Tibial artery (tissue), 4 donors: ENCODE results near the gene GHR.

Experiments
- DNase-seq, 2 donors: peaks; one replicate each; pipeline ENCODE4 v3.0.0-alpha.2; 2019
- H3K27ac ChIP-seq, 2 donors: fragments of 200-600 bp; sonication (generic) in 1 of 2; 1 replicate in 1 of 2; 2 replicates in 1 of 2; pipeline ENCODE4 v1.5.1; 2018 to 2019; ENCODE audit warnings: mild to moderate bottlenecking in 1 of 2
- H3K27me3 ChIP-seq, 2 donors: fragments of 200-600 bp; sonication (generic) in 1 of 2; one replicate each; pipeline versions ENCODE4 v1.5.1 to v1.6.0; 2016 to 2019
- H3K36me3 ChIP-seq, 3 donors: fragments of 200-600 bp; sonication (generic) in 2 of 3; one replicate each; pipeline ENCODE4 v1.5.1; 2016 to 2019; ENCODE audit warnings: mild to moderate bottlenecking in 2 of 3
- H3K4me1 ChIP-seq, 4 donors: fragments of 200-600 bp; sonication (generic) in 2 of 4; 1 replicate in 3 of 4; 2 replicates in 1 of 4; pipeline ENCODE4 v1.5.1; 2016 to 2019
- H3K4me3 ChIP-seq, 2 donors: fragments of 200-600 bp; sonication (generic) in 1 of 2; 1 replicate in 1 of 2; 2 replicates in 1 of 2; pipeline ENCODE4 v1.5.1; 2018 to 2019; ENCODE audit warnings: mild to moderate bottlenecking in 2 of 2
- H3K9me3 ChIP-seq, 3 donors: fragments of 200-600 bp; sonication (generic) in 1 of 3; one replicate each; pipeline ENCODE4 v1.5.1; 2016 to 2019
- CTCF ChIP-seq, 2 experiments: fragments of 200-600 bp in 1 of 2; fragments of 450-650 bp in 1 of 2; IDR thresholded peaks; one replicate each; pipeline ENCODE4 v1.5.1; 2017 to 2019; ENCODE audit warnings: antibody characterized with exemption in 2 of 2, mild to moderate bottlenecking in 1 of 2, moderate library complexity in 1 of 2
- intact Hi-C: fragments of 100-400 bp; cut with DNase I; formaldehyde crosslinking; loops from one replicate; pipeline ENCODE4 v1.15.0; 2023; ENCODE audit warnings: low total_unique reads

GHR gene

DNA sequence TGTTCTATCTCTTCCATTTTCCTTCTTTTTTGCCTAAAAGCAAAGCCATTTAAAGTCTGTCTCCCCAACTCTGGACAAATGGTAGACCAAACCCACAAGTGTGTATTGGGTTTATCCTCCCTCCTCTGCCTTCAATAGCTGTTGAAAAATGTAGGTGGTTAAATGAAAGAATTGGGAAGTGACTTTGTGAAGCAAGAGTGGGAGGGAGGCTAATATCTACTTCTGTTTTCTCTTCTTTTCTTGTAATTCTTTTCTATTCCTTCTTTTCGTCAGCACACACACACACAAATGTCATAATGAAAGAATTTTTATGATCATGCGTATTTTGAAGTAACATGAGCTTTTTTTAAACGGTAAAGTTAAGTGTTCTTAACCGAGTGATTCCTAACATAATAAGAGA, 337.2 kb downstream of the GHR start:
- H3K36me3 ChIP-seq, result no peaks in the 10 kb centered on the region
- H3K4me3 ChIP-seq, result no peak overlapping the region
- intact Hi-C loops, result loop anchor here (10.0 kb wide), 1 partner anchor 176 kb away; no protein-coding TSS in a partner anchor
- TF ChIP-seq CTCF (IDR thresholded peaks at IDR 0.05), result no peak
- DNase-seq, result no peak
- peaks cover 0 to 4% (median 2%) of the 10 kb centered on the region in 4 donors for H3K4me1 ChIP-seq
- H3K27ac ChIP-seq, result no peak overlapping the region
- no peaks in the 10 kb centered on the region for H3K9me3 ChIP-seq
- no peaks in the 10 kb centered on the region for H3K27me3 ChIP-seq

DNA sequence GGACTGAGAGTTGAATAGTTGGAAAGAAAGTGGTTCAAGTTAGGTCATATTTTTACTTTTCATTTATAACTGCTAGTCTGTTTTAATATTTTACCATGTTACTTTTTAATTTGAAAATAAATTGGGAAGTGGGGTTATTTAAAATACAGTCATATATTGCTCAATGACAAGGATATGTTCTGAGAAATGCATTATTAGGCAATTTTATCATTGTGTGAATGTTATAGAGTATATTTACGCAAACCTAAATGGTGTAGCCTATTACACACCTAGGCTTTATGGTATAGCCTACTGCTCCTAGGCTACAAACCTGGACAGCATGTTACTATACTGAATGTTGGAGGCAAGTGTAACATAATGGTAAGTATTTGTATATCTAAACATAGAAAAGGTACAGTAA, 338.6 kb downstream of the GHR start:
- no peak for DNase-seq
- no peak for TF ChIP-seq CTCF (IDR thresholded peaks at IDR 0.05)
- intact Hi-C loops, result loop anchor here (10.0 kb wide), 1 partner anchor 177 kb away; no protein-coding TSS in a partner anchor

GRCh38 chr5:42767491-42768105, 344.4 kb downstream of the GHR start:
- Histone ChIP-seq H3K9me3 (no peaks in the 10 kb centered on the region), H3K36me3 (no peaks in the 10 kb centered on the region), H3K4me3 (no peak overlapping the region), H3K27me3 (no peaks in the 10 kb centered on the region), H3K27ac (no peak overlapping the region), H3K4me1 (no peaks in the 10 kb centered on the region)
- intact Hi-C loops, result loop anchor here (10.0 kb wide), 1 partner anchor 183 kb away; no protein-coding TSS in a partner anchor
- no peak for DNase-seq
- TF ChIP-seq CTCF (IDR thresholded peaks at IDR 0.05), result peak; percentile 49 to 63

More for the DNA sequence above, 338.6 kb downstream of the GHR start:
- H3K4me3 ChIP-seq, result no peak overlapping the region
- peaks cover 0 to 4% (median 2%) of the 10 kb centered on the region in 4 donors for H3K4me1 ChIP-seq
- no peaks in the 10 kb centered on the region for H3K9me3 ChIP-seq
- no peaks in the 10 kb centered on the region for H3K36me3 ChIP-seq
- H3K27me3 ChIP-seq, result no peaks in the 10 kb centered on the region
- H3K27ac ChIP-seq, result no peak overlapping the region

- H3K27me3 ChIP-seq, result no peaks in the 10 kb centered on the region
- TF ChIP-seq CTCF (IDR thresholded peaks at IDR 0.05), result no peak
- H3K9me3 ChIP-seq, result no peaks in the 10 kb centered on the region
- H3K27ac ChIP-seq, result no peak overlapping the region
- H3K4me1 ChIP-seq, result no peaks in the 10 kb centered on the region
- no peak overlapping the region for H3K4me3 ChIP-seq
- no peaks in the 10 kb centered on the region for H3K36me3 ChIP-seq
- DNase-seq, result no peak
- intact Hi-C loops, result loop anchor here (10.0 kb wide), 1 partner anchor 183 kb away; no protein-coding TSS in a partner anchor
Observed at GRCh38 chr5:42768106-42768504, 344.9 kb downstream of the GHR start.

DNA sequence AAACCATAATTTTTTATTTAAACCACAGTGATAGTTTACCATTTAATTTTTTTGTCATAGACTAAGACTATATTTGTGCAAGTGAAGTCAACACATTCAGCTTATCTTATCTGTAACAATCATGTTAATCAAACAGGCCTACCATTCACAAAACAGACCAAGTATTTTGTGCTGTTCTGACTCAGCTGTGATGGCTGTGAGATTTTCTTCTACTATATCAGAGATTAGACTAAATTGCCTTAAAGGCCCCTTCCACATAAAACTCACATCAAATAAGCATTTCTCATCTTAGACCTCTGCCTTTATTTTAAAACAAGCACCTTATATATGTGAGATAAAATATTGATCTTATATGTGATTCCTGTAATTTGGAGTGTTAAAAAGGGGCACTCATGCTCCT, 346.8 kb downstream of the GHR start:
- H3K4me1 ChIP-seq, result no peaks in the 10 kb centered on the region
- H3K9me3 ChIP-seq, result no peaks in the 10 kb centered on the region

More for the DNA sequence above, 346.8 kb downstream of the GHR start:
- no peaks in the 10 kb centered on the region for H3K27me3 ChIP-seq
- H3K36me3 ChIP-seq, result no peaks in the 10 kb centered on the region
- TF ChIP-seq CTCF (IDR thresholded peaks at IDR 0.05), result no peak
- no peak for DNase-seq
- H3K27ac ChIP-seq, result no peak overlapping the region
- no peak overlapping the region for H3K4me3 ChIP-seq
- intact Hi-C loops, result no loop called here
